ENCODE results near the gene CD7.

Gene CD7

GRCh38 chr17:82297280-82297713, 20.1 kb downstream of the CD7 start:
- peak overlapping the region; percentile 72 to 91 for H3K9ac ChIP-seq (ENCODE audit: low read depth in 1 of 2, low read length in 2 of 2)
- H3K9me3 ChIP-seq (ENCODE audit: control insufficient read depth in 1 of 2, low read length in 2 of 2), result no peaks in the 10 kb centered on the region
- no peaks in the 10 kb centered on the region for H3K36me3 ChIP-seq (ENCODE audit: control insufficient read depth in 1 of 2, insufficient read depth in 2 of 2, low read length in 2 of 2)
- peak overlapping the region; percentile 86 for H3K27ac ChIP-seq (ENCODE audit: low read depth, low read length)
- H3K27me3 ChIP-seq (ENCODE audit: control insufficient read depth in 1 of 2, insufficient read depth in 2 of 2, low read length in 2 of 2), result no peaks in the 10 kb centered on the region
- H3K4me3 ChIP-seq (ENCODE audit: low read depth in 1 of 2, low read length in 2 of 2), result peak overlapping the region; percentile 58 to 84
- peaks cover 48 to 60% of the 10 kb centered on the region in 2 donors for H3K4me1 ChIP-seq (ENCODE audit: control insufficient read depth in 1 of 2, insufficient read depth in 2 of 2, low read length in 2 of 2)

- no peaks in the 10 kb centered on the region for H3K9me3 ChIP-seq (ENCODE audit: control insufficient read depth in 1 of 2, low read length in 2 of 2)
- no peaks in the 10 kb centered on the region for H3K36me3 ChIP-seq (ENCODE audit: control insufficient read depth in 1 of 2, insufficient read depth in 2 of 2, low read length in 2 of 2)
- H3K4me3 ChIP-seq (ENCODE audit: low read depth in 1 of 2, low read length in 2 of 2), result peak overlapping the region; percentile 58 to 84
- H3K27ac ChIP-seq (ENCODE audit: low read depth, low read length), result peak overlapping the region; percentile 86
- H3K27me3 ChIP-seq (ENCODE audit: control insufficient read depth in 1 of 2, insufficient read depth in 2 of 2, low read length in 2 of 2), result no peaks in the 10 kb centered on the region
- peaks cover 53 to 66% of the 10 kb centered on the region in 2 donors for H3K4me1 ChIP-seq (ENCODE audit: control insufficient read depth in 1 of 2, insufficient read depth in 2 of 2, low read length in 2 of 2)
- peak overlapping the region; percentile 72 to 91 for H3K9ac ChIP-seq (ENCODE audit: low read depth in 1 of 2, low read length in 2 of 2)
Observed at GRCh38 chr17:82296511-82297279, 20.7 kb downstream of the CD7 start.

- H3K4me3 ChIP-seq (ENCODE audit: low read depth in 1 of 2, low read length in 2 of 2), result peak overlapping the region in 1 of 2 donors; percentile 53
- H3K9ac ChIP-seq (ENCODE audit: low read depth in 1 of 2, low read length in 2 of 2), result no peak overlapping the region
- H3K36me3 ChIP-seq (ENCODE audit: control insufficient read depth in 1 of 2, insufficient read depth in 2 of 2, low read length in 2 of 2), result no peaks in the 10 kb centered on the region
- H3K4me1 ChIP-seq (ENCODE audit: control insufficient read depth in 1 of 2, insufficient read depth in 2 of 2, low read length in 2 of 2), result peaks cover 54 to 61% of the 10 kb centered on the region in 2 donors
- no peaks in the 10 kb centered on the region for H3K9me3 ChIP-seq (ENCODE audit: control insufficient read depth in 1 of 2, low read length in 2 of 2)
- no peaks in the 10 kb centered on the region for H3K27me3 ChIP-seq (ENCODE audit: control insufficient read depth in 1 of 2, insufficient read depth in 2 of 2, low read length in 2 of 2)
- H3K27ac ChIP-seq (ENCODE audit: low read depth, low read length), result peak overlapping the region; percentile 77
Observed at GRCh38 chr17:82295472-82295814, 22.0 kb downstream of the CD7 start.

GRCh38 chr17:82294064-82294773, 23.2 kb downstream of the CD7 start:
- no peaks in the 10 kb centered on the region for H3K27me3 ChIP-seq (ENCODE audit: control insufficient read depth in 1 of 2, insufficient read depth in 2 of 2, low read length in 2 of 2)
- H3K36me3 ChIP-seq (ENCODE audit: control insufficient read depth in 1 of 2, insufficient read depth in 2 of 2, low read length in 2 of 2), result no peaks in the 10 kb centered on the region
- H3K9me3 ChIP-seq (ENCODE audit: control insufficient read depth in 1 of 2, low read length in 2 of 2), result no peaks in the 10 kb centered on the region
- H3K27ac ChIP-seq (ENCODE audit: low read depth, low read length), result peak overlapping the region; percentile 49
- H3K9ac ChIP-seq (ENCODE audit: low read depth in 1 of 2, low read length in 2 of 2), result peak overlapping the region; percentile 24 to 41
- peak overlapping the region; percentile 21 to 60 for H3K4me3 ChIP-seq (ENCODE audit: low read depth in 1 of 2, low read length in 2 of 2)
- H3K4me1 ChIP-seq (ENCODE audit: control insufficient read depth in 1 of 2, insufficient read depth in 2 of 2, low read length in 2 of 2), result peaks cover 54 to 62% of the 10 kb centered on the region in 2 donors

GRCh38 chr17:82292251-82293154, 24.9 kb downstream of the CD7 start:
- H3K4me3 ChIP-seq (ENCODE audit: low read depth in 1 of 2, low read length in 2 of 2), result peak overlapping the region; percentile 81 to 84
- peaks cover 55 to 63% of the 10 kb centered on the region in 2 donors for H3K4me1 ChIP-seq (ENCODE audit: control insufficient read depth in 1 of 2, insufficient read depth in 2 of 2, low read length in 2 of 2)
- H3K27ac ChIP-seq (ENCODE audit: low read depth, low read length), result peak overlapping the region; percentile 98
- H3K9ac ChIP-seq (ENCODE audit: low read depth in 1 of 2, low read length in 2 of 2), result peak overlapping the region; percentile 76 to 90
- no peaks in the 10 kb centered on the region for H3K27me3 ChIP-seq (ENCODE audit: control insufficient read depth in 1 of 2, insufficient read depth in 2 of 2, low read length in 2 of 2)
- no peaks in the 10 kb centered on the region for H3K9me3 ChIP-seq (ENCODE audit: control insufficient read depth in 1 of 2, low read length in 2 of 2)
- no peaks in the 10 kb centered on the region for H3K36me3 ChIP-seq (ENCODE audit: control insufficient read depth in 1 of 2, insufficient read depth in 2 of 2, low read length in 2 of 2)

- Histone ChIP-seq H3K27ac (ENCODE audit: low read depth, low read length) (peak overlapping the region; percentile 98), H3K4me1 (ENCODE audit: control insufficient read depth in 1 of 2, insufficient read depth in 2 of 2, low read length in 2 of 2) (peaks cover 54 to 62% of the 10 kb centered on the region in 2 donors), H3K9me3 (ENCODE audit: control insufficient read depth in 1 of 2, low read length in 2 of 2) (no peaks in the 10 kb centered on the region), H3K27me3 (ENCODE audit: control insufficient read depth in 1 of 2, insufficient read depth in 2 of 2, low read length in 2 of 2) (no peaks in the 10 kb centered on the region), H3K9ac (ENCODE audit: low read depth in 1 of 2, low read length in 2 of 2) (peak overlapping the region; percentile 76 to 90), H3K36me3 (ENCODE audit: control insufficient read depth in 1 of 2, insufficient read depth in 2 of 2, low read length in 2 of 2) (no peaks in the 10 kb centered on the region), H3K4me3 (ENCODE audit: low read depth in 1 of 2, low read length in 2 of 2) (peak overlapping the region; percentile 81 to 84)
Observed at GRCh38 chr17:82291582-82292250, 25.7 kb downstream of the CD7 start.

GRCh38 chr17:82287868-82288801, 29.3 kb downstream of the CD7 start:
- Histone ChIP-seq H3K4me1 (ENCODE audit: control insufficient read depth in 1 of 2, insufficient read depth in 2 of 2, low read length in 2 of 2) (peaks cover 32 to 38% of the 10 kb centered on the region in 2 donors), H3K9ac (ENCODE audit: low read depth in 1 of 2, low read length in 2 of 2) (peak overlapping the region; percentile 33 to 48), H3K27me3 (ENCODE audit: control insufficient read depth in 1 of 2, insufficient read depth in 2 of 2, low read length in 2 of 2) (no peaks in the 10 kb centered on the region), H3K27ac (ENCODE audit: low read depth, low read length) (peak overlapping the region; percentile 80), H3K9me3 (ENCODE audit: control insufficient read depth in 1 of 2, low read length in 2 of 2) (no peaks in the 10 kb centered on the region), H3K4me3 (ENCODE audit: low read depth in 1 of 2, low read length in 2 of 2) (peak overlapping the region in 1 of 2 donors; percentile 19), H3K36me3 (ENCODE audit: control insufficient read depth in 1 of 2, insufficient read depth in 2 of 2, low read length in 2 of 2) (no peaks in the 10 kb centered on the region)

- peak overlapping the region; percentile 80 for H3K27ac ChIP-seq (ENCODE audit: low read depth, low read length)
- peak overlapping the region in 1 of 2 donors; percentile 33 for H3K9ac ChIP-seq (ENCODE audit: low read depth in 1 of 2, low read length in 2 of 2)
Observed at GRCh38 chr17:82287013-82287867, 30.2 kb downstream of the CD7 start.

More at GRCh38 chr17:82287013-82287867, 30.2 kb downstream of the CD7 start:
- Histone ChIP-seq H3K9me3 (ENCODE audit: control insufficient read depth in 1 of 2, low read length in 2 of 2) (no peaks in the 10 kb centered on the region), H3K4me3 (ENCODE audit: low read depth in 1 of 2, low read length in 2 of 2) (peak overlapping the region in 1 of 2 donors; percentile 16), H3K36me3 (ENCODE audit: control insufficient read depth in 1 of 2, insufficient read depth in 2 of 2, low read length in 2 of 2) (no peaks in the 10 kb centered on the region), H3K27me3 (ENCODE audit: control insufficient read depth in 1 of 2, insufficient read depth in 2 of 2, low read length in 2 of 2) (peaks cover 0 to 3% of the 10 kb centered on the region in 2 donors), H3K4me1 (ENCODE audit: control insufficient read depth in 1 of 2, insufficient read depth in 2 of 2, low read length in 2 of 2) (peaks cover 39 to 47% of the 10 kb centered on the region in 2 donors)

Measured in duodenal mucosa (tissue), 2 donors.